Naive B cell (primary cell): ENCODE measurements around the gene LRRK1. TPM values are rescaled to one million over a fixed set of nuclear protein-coding genes. Genes with fewer than 3 reads are reported as not detected.

Experiments used
- ATAC-seq, 2 donors: fragments of 150-1000 bp; cut with Tn5 transposase; 2 replicates each; pipeline ENCODE4 v1.10.0; 2021; ENCODE audit warnings: low read depth in 2 of 2, mild to moderate bottlenecking in 2 of 2, moderate library complexity in 2 of 2
- DNase-seq: peaks from one replicate; pipeline ENCODE4 v3.0.0; 2022
- H3K27ac Mint-ChIP-seq, 6 donors: one replicate each; pipeline ENCODE4 v1.8.0; 2020 to 2022; ENCODE audit warnings: mild to moderate bottlenecking in 6 of 6, mixed read lengths in 6 of 6, moderate library complexity in 5 of 6, inconsistent platforms in 2 of 6
- H3K27me3 Mint-ChIP-seq, 3 donors: one replicate each; pipeline ENCODE4 v1.8.0; 2021 to 2022; ENCODE audit warnings: mixed read lengths in 3 of 3, mild to moderate bottlenecking in 1 of 3
- H3K36me3 Mint-ChIP-seq, 2 donors: one replicate each; pipeline ENCODE4 v1.8.0; 2020 to 2022; ENCODE audit warnings: mixed read lengths in 2 of 2, inconsistent platforms in 1 of 2, mild to moderate bottlenecking in 1 of 2
- H3K4me1 Mint-ChIP-seq, 3 donors: one replicate each; pipeline ENCODE4 v1.8.0; 2020 to 2022; ENCODE audit warnings: mixed read lengths in 3 of 3, inconsistent platforms in 1 of 3, mild to moderate bottlenecking in 1 of 3, moderate library complexity in 1 of 3
- H3K4me3 Mint-ChIP-seq, 8 donors: one replicate each; pipeline ENCODE4 v1.8.0; 2020 to 2022; ENCODE audit warnings: mild to moderate bottlenecking in 8 of 8, mixed read lengths in 8 of 8, moderate library complexity in 8 of 8, inconsistent platforms in 2 of 8
- H3K9me3 Mint-ChIP-seq, 7 donors: one replicate each; pipeline ENCODE4 v1.8.0; 2020 to 2022; ENCODE audit warnings: mixed read lengths in 7 of 7, mild to moderate bottlenecking in 5 of 7, inconsistent platforms in 2 of 7, moderate library complexity in 1 of 7
- polyA plus RNA-seq, 6 donors: library from polyadenylated mRNA; unstranded; fragments of 300-500 nt; fragmentation: Illumina TruSeq; gene quantifications; one replicate each; pipeline ENCODE4 v1.2.3, GENCODE V29; 2021; ENCODE audit warnings: low read depth in 6 of 6

LRRK1 gene
- polyA plus RNA-seq, 6 donors from 2014 or later: 3.4 to 10.3 (median 6.0) TPM

- DNase-seq: no peak
- ATAC-seq: no peak
- H3K27ac Mint-ChIP-seq: peak overlapping the region in 1 of 6 donors; percentile 83
- peaks cover 40 to 62% (median 42%) of the 10 kb centered on the region in 3 donors for H3K27me3 Mint-ChIP-seq
- no peaks in the 10 kb centered on the region for H3K36me3 Mint-ChIP-seq
- no peak overlapping the region for H3K4me3 Mint-ChIP-seq
- H3K9me3 Mint-ChIP-seq: no peaks in the 10 kb centered on the region
- no peaks in the 10 kb centered on the region for H3K4me1 Mint-ChIP-seq
These were observed 23.4 kb upstream of the LRRK1 start for GRCh38 chr15:100895721-100896120.

GRCh38 chr15:100897221-100898151, 21.7 kb upstream of the LRRK1 start:
- Mint-ChIP-seq H3K27me3 (peaks cover 30 to 57% (median 31%) of the 10 kb centered on the region in 3 donors), H3K4me3 (no peak overlapping the region), H3K4me1 (peaks cover 2 to 5% (median 3%) of the 10 kb centered on the region in 3 donors), H3K27ac (no peak overlapping the region), H3K9me3 (no peaks in the 10 kb centered on the region), H3K36me3 (no peaks in the 10 kb centered on the region)
- DNase-seq (no peak), ATAC-seq (no peak)

DNA sequence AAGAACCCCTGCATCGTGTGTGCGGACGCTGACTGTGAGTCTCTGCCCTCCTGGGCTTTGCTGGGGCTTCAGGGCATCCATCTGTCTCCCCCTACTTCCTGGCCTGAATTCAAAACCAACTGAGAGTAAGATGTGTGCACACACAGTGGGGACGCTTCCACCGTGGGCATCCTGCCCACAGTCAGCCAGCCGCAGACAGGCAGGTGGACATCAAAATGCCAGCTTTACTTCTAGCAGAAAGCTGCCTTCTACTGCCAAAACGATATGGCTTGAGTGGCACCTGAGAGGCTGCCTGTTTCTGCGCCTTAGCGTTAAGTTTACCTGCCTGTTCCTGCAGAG, 21.0 kb upstream of the LRRK1 start:
- Mint-ChIP-seq H3K4me1 (peaks cover 4 to 11% (median 7%) of the 10 kb centered on the region in 3 donors), H3K27ac (no peak overlapping the region), H3K4me3 (no peak overlapping the region), H3K27me3 (peaks cover 23 to 50% (median 24%) of the 10 kb centered on the region in 3 donors), H3K36me3 (no peaks in the 10 kb centered on the region), H3K9me3 (no peaks in the 10 kb centered on the region)
- ATAC-seq (no peak), DNase-seq (no peak)

DNA sequence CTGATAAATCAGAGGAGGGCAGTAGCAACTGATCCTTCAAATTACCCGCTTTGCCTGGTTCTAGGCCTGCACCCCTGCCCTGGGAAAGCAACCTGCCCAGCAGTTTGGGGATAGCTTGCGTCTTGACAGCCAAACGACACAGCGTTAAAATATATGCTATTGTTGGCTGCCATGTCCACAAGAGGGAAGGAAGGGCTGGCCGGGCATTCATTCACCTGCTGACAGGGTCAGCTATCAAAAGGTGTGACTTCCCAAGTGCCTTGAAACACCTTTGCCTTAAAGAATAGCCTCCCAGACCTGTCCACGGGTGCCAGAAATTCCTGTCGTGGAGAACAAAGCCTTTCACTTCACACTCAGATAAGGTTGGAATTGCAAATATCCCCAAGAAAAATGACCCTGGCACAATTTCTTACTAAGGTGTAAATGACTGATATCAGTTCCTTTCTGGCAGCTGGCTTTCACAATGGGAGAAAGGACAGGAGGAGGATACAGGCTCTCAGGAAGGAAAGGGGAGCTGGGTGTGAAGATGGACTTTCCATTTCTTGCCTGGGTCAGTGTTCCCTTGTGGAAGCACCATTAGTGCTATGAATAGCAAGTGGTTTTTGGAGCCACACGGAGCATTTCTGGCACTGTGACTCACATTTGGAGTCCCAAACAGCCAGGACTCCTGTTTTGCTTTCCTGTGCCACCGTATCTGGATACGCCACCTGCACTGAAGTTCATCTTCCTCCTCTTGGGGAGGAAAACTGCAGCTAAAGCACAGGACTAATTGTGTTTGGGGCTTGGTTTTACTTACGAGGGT, 20.3 kb upstream of the LRRK1 start:
- Mint-ChIP-seq H3K4me3 (no peak overlapping the region), H3K27me3 (peaks cover 16 to 43% (median 19%) of the 10 kb centered on the region in 3 donors), H3K4me1 (peaks cover 4 to 13% (median 7%) of the 10 kb centered on the region in 3 donors), H3K36me3 (no peaks in the 10 kb centered on the region), H3K27ac (no peak overlapping the region), H3K9me3 (no peaks in the 10 kb centered on the region)
- ATAC-seq (no peak), DNase-seq (no peak)

- H3K4me3 Mint-ChIP-seq: no peak overlapping the region
- no peaks in the 10 kb centered on the region for H3K9me3 Mint-ChIP-seq
- ATAC-seq (no peak), DNase-seq (no peak)
- no peak overlapping the region for H3K27ac Mint-ChIP-seq
- H3K4me1 Mint-ChIP-seq: peaks cover 4 to 13% (median 7%) of the 10 kb centered on the region in 3 donors
- H3K27me3 Mint-ChIP-seq: peaks cover 9 to 36% (median 12%) of the 10 kb centered on the region in 3 donors
- no peaks in the 10 kb centered on the region for H3K36me3 Mint-ChIP-seq
These were observed 19.6 kb upstream of the LRRK1 start for GRCh38 chr15:100899601-100900000.

DNA sequence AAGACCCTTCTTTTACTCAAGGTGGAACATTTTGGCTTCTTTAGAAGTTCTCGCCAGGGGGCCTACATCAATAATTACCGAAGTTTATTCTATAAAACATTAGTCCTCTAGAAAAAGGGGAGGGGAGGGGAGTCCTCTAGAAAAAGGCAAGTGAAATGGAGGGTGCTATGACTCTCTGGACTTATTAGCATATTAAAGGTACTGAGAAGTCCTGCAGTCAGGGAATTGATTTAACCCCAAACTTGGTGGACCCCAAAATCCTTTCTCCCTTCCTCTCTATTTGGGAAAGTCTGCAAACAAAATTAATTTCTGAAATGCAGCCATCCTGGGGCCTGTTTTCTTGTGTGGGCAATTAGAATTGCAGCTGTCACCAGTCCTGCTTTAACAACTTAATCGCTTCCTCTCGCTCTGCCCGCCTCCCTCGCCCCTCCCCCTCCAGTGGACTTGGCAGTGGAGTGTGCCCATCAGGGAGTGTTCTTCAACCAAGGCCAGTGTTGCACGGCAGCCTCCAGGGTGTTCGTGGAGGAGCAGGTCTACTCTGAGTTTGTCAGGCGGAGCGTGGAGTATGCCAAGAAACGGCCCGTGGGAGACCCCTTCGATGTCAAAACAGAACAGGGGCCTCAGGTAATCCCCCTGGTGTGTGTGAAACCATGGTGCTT, 18.9 kb upstream of the LRRK1 start:
- Mint-ChIP-seq H3K4me1 (peaks cover 4 to 13% (median 7%) of the 10 kb centered on the region in 3 donors), H3K9me3 (no peaks in the 10 kb centered on the region), H3K36me3 (no peaks in the 10 kb centered on the region), H3K27me3 (peaks cover 9 to 35% (median 9%) of the 10 kb centered on the region in 3 donors), H3K4me3 (no peak overlapping the region), H3K27ac (no peak overlapping the region)
- no peak for ATAC-seq
- DNase-seq: no peak

DNA sequence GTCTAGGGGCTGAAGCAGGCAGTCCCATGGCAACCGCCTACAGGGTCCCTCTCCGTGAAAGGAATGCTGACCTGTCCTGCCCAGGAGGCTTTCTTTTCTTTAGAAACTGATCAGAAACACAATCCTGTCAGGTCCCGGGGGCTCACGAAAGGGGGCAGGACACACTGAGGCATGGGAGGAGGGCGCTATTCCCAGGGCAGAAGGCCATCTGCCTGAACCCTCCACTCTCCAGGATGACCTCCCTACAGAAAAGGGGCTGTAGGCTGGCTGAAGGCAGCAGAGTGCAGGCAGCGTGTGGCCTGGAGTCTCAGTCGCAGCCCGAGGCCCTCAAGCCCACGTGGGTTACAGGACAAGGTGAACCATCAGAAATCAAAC, 18.4 kb upstream of the LRRK1 start:
- peaks cover 9 to 29% (median 9%) of the 10 kb centered on the region in 3 donors for H3K27me3 Mint-ChIP-seq
- no peaks in the 10 kb centered on the region for H3K9me3 Mint-ChIP-seq
- no peak for ATAC-seq
- H3K36me3 Mint-ChIP-seq: no peaks in the 10 kb centered on the region
- H3K4me3 Mint-ChIP-seq: no peak overlapping the region
- H3K27ac Mint-ChIP-seq: no peak overlapping the region
- H3K4me1 Mint-ChIP-seq: peaks cover 4 to 13% (median 7%) of the 10 kb centered on the region in 3 donors
- no peak for DNase-seq

DNA sequence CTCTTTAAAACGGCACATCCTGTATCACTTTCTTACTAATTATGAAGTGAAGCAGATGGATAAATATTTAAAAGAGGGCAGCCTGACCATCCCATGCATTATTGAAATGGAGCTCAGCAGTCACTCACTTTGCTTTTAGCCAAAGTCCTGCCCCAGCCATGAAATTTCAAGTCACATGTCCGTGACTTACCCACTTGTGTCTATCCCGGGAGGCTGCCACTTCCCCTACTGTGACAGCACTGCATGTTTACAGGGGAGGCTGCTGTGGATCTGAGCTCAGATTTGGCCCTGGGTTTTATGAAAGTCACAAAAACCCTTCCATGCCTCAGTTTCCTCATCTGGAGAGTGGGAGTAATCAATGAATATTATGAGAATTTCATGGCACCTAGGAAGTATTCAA, 17.9 kb upstream of the LRRK1 start:
- ATAC-seq (no peak), DNase-seq (no peak)
- no peaks in the 10 kb centered on the region for H3K36me3 Mint-ChIP-seq
- peaks cover 4 to 13% (median 7%) of the 10 kb centered on the region in 3 donors for H3K4me1 Mint-ChIP-seq
- no peaks in the 10 kb centered on the region for H3K9me3 Mint-ChIP-seq
- H3K27me3 Mint-ChIP-seq: peaks cover 9 to 26% (median 9%) of the 10 kb centered on the region in 3 donors
- no peak overlapping the region for H3K27ac Mint-ChIP-seq
- no peak overlapping the region for H3K4me3 Mint-ChIP-seq

DNA sequence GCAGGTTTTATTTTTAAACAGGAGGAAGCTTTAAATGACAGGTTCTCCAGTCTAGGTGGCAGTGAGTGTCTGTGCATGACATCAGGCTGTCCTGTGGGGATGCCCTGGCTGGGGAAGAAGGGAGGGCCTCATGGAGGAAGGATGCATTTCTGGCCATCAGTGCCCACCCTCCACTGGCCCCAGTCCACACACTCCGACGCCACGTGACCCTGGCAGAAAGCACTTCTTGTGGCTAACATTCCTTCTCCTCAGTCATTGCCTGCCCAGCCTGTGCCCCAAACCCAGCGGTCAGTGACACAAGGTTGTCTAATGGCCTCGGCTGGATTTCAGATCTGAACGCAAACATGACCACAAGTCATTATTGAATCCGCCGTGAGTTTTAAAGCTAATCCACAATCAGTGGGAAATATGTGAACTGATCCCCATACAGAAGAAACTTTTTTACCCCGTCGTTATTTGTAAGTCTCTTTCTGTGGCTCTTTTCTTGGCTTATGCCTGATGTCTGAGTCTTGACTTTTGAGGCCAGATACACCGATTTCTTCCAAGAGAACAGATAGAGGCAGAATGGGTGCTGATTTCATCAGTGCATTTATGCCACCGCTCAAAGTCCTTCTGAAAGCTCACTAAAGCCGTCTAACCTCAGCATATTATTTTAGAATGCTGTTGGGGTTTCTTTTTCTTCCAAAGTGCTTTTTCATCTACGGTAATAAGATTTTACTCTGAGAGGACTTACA, 17.3 kb upstream of the LRRK1 start:
- Mint-ChIP-seq H3K9me3 (no peaks in the 10 kb centered on the region), H3K4me1 (peaks cover 4 to 13% (median 7%) of the 10 kb centered on the region in 3 donors), H3K4me3 (peak overlapping the region in 1 of 8 donors; percentile 12), H3K27me3 (peaks cover 9 to 26% (median 15%) of the 10 kb centered on the region in 3 donors), H3K27ac (peak overlapping the region in 1 of 6 donors; percentile 24), H3K36me3 (no peaks in the 10 kb centered on the region)
- no peak for DNase-seq
- no peak for ATAC-seq

- ATAC-seq (no peak), DNase-seq (no peak)
- peak overlapping the region in 3 of 6 donors; percentile 36 to 52 (median 41) for H3K27ac Mint-ChIP-seq
- peak overlapping the region in 4 of 8 donors; percentile 9 to 47 (median 19) for H3K4me3 Mint-ChIP-seq
- no peaks in the 10 kb centered on the region for H3K9me3 Mint-ChIP-seq
- peaks cover 4 to 13% (median 7%) of the 10 kb centered on the region in 3 donors for H3K4me1 Mint-ChIP-seq
- H3K36me3 Mint-ChIP-seq: no peaks in the 10 kb centered on the region
- peaks cover 3 to 20% (median 12%) of the 10 kb centered on the region in 3 donors for H3K27me3 Mint-ChIP-seq
These were observed 16.6 kb upstream of the LRRK1 start for GRCh38 chr15:100902436-100903167.

GRCh38 chr15:100903168-100903554, 16.0 kb upstream of the LRRK1 start:
- H3K27ac Mint-ChIP-seq: no peak overlapping the region
- no peaks in the 10 kb centered on the region for H3K9me3 Mint-ChIP-seq
- H3K4me1 Mint-ChIP-seq: peaks cover 4 to 13% (median 7%) of the 10 kb centered on the region in 3 donors
- no peak overlapping the region for H3K4me3 Mint-ChIP-seq
- no peaks in the 10 kb centered on the region for H3K36me3 Mint-ChIP-seq
- H3K27me3 Mint-ChIP-seq: peaks cover 0 to 18% (median 12%) of the 10 kb centered on the region in 3 donors
- DNase-seq: no peak
- ATAC-seq: no peak

- DNase-seq (no peak), ATAC-seq (no peak)
- Mint-ChIP-seq H3K36me3 (no peaks in the 10 kb centered on the region), H3K9me3 (no peaks in the 10 kb centered on the region), H3K4me3 (no peak overlapping the region), H3K4me1 (peaks cover 4 to 13% (median 7%) of the 10 kb centered on the region in 3 donors), H3K27ac (no peak overlapping the region), H3K27me3 (peaks cover 0 to 12% (median 7%) of the 10 kb centered on the region in 3 donors)
These were observed 13.3 kb upstream of the LRRK1 start for GRCh38 chr15:100905850-100906249.
